PC-3 (cell line): ENCODE data around the gene PPIL1. TPM values are rescaled to one million over a fixed set of nuclear protein-coding genes. Genes with fewer than 3 reads are reported as not detected.

Experiments
- ATAC-seq: fragments of 200-7000 bp; cut with Tn5 transposase; 2 replicates; pipeline ENCODE4 v1.9.1; 2020; ENCODE audit warnings: mild to moderate bottlenecking, moderate library complexity
- BruUV-seq: library from RNA; stranded (reverse); fragments of 400-500 nt; replicated peaks from 2 replicates; lab custom pipeline; 2021; lab: Mats Ljungman, UMichigan
- CTCF ChIA-PET: fragments of 300-600 bp; sonication (Branson Sonifier 250); formaldehyde crosslinking; loops from one replicate; lab custom pipeline; 2022; ENCODE audit warnings: antibody characterized with exemption; lab: Charles Lee
- POLR2A ChIA-PET: fragments of 300-600 bp; sonication (Branson Sonifier 250); formaldehyde crosslinking; loops from one replicate; lab custom pipeline; 2022; ENCODE audit warnings: antibody characterized with exemption; ENCODE audit not compliant: unreplicated experiment; lab: Charles Lee
- DNase-seq: peaks from one replicate; pipeline ENCODE4 v3.0.0-alpha.2; 2015
- H2AFZ ChIP-seq: fragments of 300-600 bp; sonication (generic); 2 replicates; pipeline ENCODE4 v1.6.0; 2016; ENCODE audit warnings: antibody characterized with exemption, low read length
- H3F3A ChIP-seq: fragments of 300-600 bp; sonication (generic); one replicate; pipeline ENCODE4 v1.6.0; 2017; ENCODE audit warnings: antibody characterized with exemption, low read length, control low read depth, mild to moderate bottlenecking; ENCODE audit not compliant: unreplicated experiment
- H3K27ac ChIP-seq: fragments of 300-600 bp; sonication (generic); 2 replicates; pipeline ENCODE4 v1.5.1; 2016; ENCODE audit warnings: mild to moderate bottlenecking, low read length
- H3K27me3 ChIP-seq: fragments of 300-600 bp; sonication (generic); 2 replicates; pipeline ENCODE4 v1.6.1; 2016; ENCODE audit warnings: low read length, mixed read lengths
- H3K36me3 ChIP-seq: fragments of 300-600 bp; sonication (generic); 2 replicates; pipeline ENCODE4 v1.6.1; 2016; ENCODE audit warnings: low read depth, mixed run types, low read length, mixed read lengths
- H3K4me1 ChIP-seq: fragments of 300-600 bp; sonication (generic); 2 replicates; pipeline ENCODE4 v1.5.1; 2016; ENCODE audit warnings: low read length; ENCODE audit not compliant: insufficient read depth
- H3K4me2 ChIP-seq: fragments of 300-600 bp; sonication (generic); 2 replicates; pipeline ENCODE4 v1.6.0; 2016; ENCODE audit warnings: low read length
- H3K4me3 ChIP-seq: fragments of 300-600 bp; sonication (generic); 2 replicates; pipeline ENCODE4 v1.5.1; 2016; ENCODE audit warnings: mild to moderate bottlenecking, low read length, mixed read lengths
- H3K79me2 ChIP-seq: fragments of 300-600 bp; sonication (generic); 2 replicates; pipeline ENCODE4 v1.6.1; 2017; ENCODE audit warnings: low read length, mixed read lengths
- H3K9ac ChIP-seq: fragments of 300-600 bp; sonication (generic); 2 replicates; pipeline ENCODE4 v1.6.0; 2016; ENCODE audit warnings: mild to moderate bottlenecking, low read length
- H3K9me2 ChIP-seq: fragments of 300-600 bp; sonication (generic); replicated peaks from 2 replicates; pipeline ENCODE4 v1.6.1; 2016; ENCODE audit warnings: mixed run types, low read length, mixed read lengths
- H3K9me3 ChIP-seq: fragments of 300-600 bp; sonication (generic); 2 replicates; pipeline ENCODE4 v1.6.1; 2016; ENCODE audit warnings: low read length, mixed read lengths
- H4K20me1 ChIP-seq: fragments of 300-600 bp; sonication (generic); 2 replicates; pipeline ENCODE4 v1.6.1; 2016; ENCODE audit warnings: low read length, mixed read lengths
- CTCF ChIP-seq: fragments of 300-600 bp; sonication (generic); conservative IDR thresholded peaks from 2 replicates; pipeline ENCODE4 v1.5.1; 2017; ENCODE audit warnings: antibody characterized with exemption, low read depth, mild to moderate bottlenecking, low read length
- EZH2 ChIP-seq: fragments of 300-600 bp; sonication (generic); IDR thresholded peaks from one replicate; pipeline ENCODE4 v1.6.1; 2017; ENCODE audit warnings: antibody characterized with exemption, mild to moderate bottlenecking, low read length; ENCODE audit not compliant: unreplicated experiment
- EZH2phosphoT487 ChIP-seq: fragments of 300-600 bp; sonication (generic); IDR thresholded peaks from 2 replicates; pipeline ENCODE4 v1.6.1; 2018; ENCODE audit warnings: mild to moderate bottlenecking, antibody characterized with exemption, low read length, borderline replicate concordance
- intact Hi-C: fragments of 100-400 bp; cut with micrococcal nuclease; formaldehyde crosslinking; loops from 2 replicates; pipeline ENCODE4 v1.9.0; 2023
- total RNA-seq: library from RNA; depleted of rRNA; stranded (reverse); fragments of >200 nt; gene quantifications from 2 replicates; pipeline ENCODE4 v1.2.3, GENCODE V29; 2014

Gene PPIL1
- total RNA-seq, 1 experiment from 2014 or later, result 39.9 TPM

DNA sequence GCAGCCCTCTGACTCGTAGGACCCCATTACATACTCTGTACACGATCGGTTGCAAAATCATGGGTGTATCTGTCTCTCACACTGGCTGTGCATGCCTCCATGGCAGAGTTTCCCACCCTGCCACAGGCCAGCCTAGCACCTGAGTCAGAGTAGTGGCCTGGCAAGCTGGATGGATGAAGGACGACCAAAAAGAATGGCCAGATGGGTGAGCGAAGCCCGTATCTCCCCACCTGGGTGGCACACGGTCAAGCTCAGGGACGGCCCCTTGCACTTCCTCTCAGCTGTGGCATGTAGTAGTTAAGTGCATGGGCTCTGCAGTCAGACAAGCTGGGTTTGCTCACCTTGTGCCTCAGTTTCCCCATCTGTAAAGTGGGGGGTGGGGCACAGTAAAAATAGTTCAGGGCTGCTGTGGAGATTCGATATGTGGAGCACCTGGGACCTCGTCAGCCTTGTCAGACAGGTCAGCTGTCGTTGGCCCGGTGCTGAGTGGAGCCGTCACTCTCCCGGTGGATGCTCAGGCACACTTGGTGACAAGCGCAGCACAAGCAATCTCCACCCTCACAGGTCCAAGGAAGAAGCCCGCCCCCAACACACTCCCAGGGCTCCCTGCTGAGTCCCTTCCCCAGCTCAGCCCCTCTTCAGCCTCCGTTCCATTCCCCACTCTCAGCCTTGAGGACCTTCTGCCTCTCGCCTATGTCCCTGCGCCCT lies 47.9 kb downstream of the PPIL1 start:
- Histone ChIP-seq H3K9ac (no peak overlapping the region), H3K27ac (no peak overlapping the region), H3K4me2 (no peak overlapping the region), H3K36me3 (no peaks in the 10 kb centered on the region), H3K4me1 (peaks cover 11% of the 10 kb centered on the region), H3K9me2 (no peaks in the 10 kb centered on the region), H2AFZ (no peak overlapping the region), H3F3A (no peaks in the 10 kb centered on the region), H3K4me3 (no peak overlapping the region), H4K20me1 (no peaks in the 10 kb centered on the region), H3K79me2 (no peaks in the 10 kb centered on the region), H3K27me3 (no peaks in the 10 kb centered on the region), H3K9me3 (no peaks in the 10 kb centered on the region)
- TF ChIP-seq CTCF, result no peak
- no peak for TF ChIP-seq EZH2
- TF ChIP-seq EZH2phosphoT487, result no peak
- intact Hi-C loops, result no loop called here
- no peak for ATAC-seq
- no peak for DNase-seq
- ChIA-PET CTCF (no interaction called here), POLR2A (interaction anchor here (0.5 kb wide), 1 partner anchor 32 kb away, joined by 4 read pairs; no protein-coding TSS in a partner anchor)
- no TSS peak for BruUV-seq

- intact Hi-C loops, result no loop called here
- Histone ChIP-seq H2AFZ (no peak overlapping the region), H3K79me2 (no peaks in the 10 kb centered on the region), H3K36me3 (no peaks in the 10 kb centered on the region), H3K4me1 (peaks cover 12% of the 10 kb centered on the region), H4K20me1 (no peaks in the 10 kb centered on the region), H3K4me2 (no peak overlapping the region), H3K27ac (no peak overlapping the region), H3K9ac (no peak overlapping the region), H3K9me3 (no peaks in the 10 kb centered on the region), H3K9me2 (no peaks in the 10 kb centered on the region), H3K4me3 (no peak overlapping the region), H3F3A (no peaks in the 10 kb centered on the region), H3K27me3 (no peaks in the 10 kb centered on the region)
- ATAC-seq, result no peak
- no peak for TF ChIP-seq EZH2
- no peak for TF ChIP-seq CTCF
- TF ChIP-seq EZH2phosphoT487, result no peak
- ChIA-PET POLR2A (interaction anchor here (0.5 kb wide), 1 partner anchor 31 kb away, joined by 4 read pairs; no protein-coding TSS in a partner anchor), CTCF (no interaction called here)
- no peak for DNase-seq
- BruUV-seq, result no TSS peak
Observed at GRCh38 chr6:36825994-36826393, 48.6 kb downstream of the PPIL1 start.

GRCh38 chr6:36825452-36825851 lies 49.2 kb downstream of the PPIL1 start:
- ChIA-PET POLR2A (no interaction called here), CTCF (no interaction called here)
- H3K36me3 ChIP-seq, result no peaks in the 10 kb centered on the region
- DNase-seq (no peak), ATAC-seq (no peak)
- H2AFZ ChIP-seq, result no peak overlapping the region
- intact Hi-C loops, result no loop called here
- no peaks in the 10 kb centered on the region for H4K20me1 ChIP-seq
- TF ChIP-seq EZH2, result no peak
- no peak for TF ChIP-seq CTCF
- TF ChIP-seq EZH2phosphoT487, result no peak
- no peak overlapping the region for H3K4me3 ChIP-seq
- no TSS peak for BruUV-seq
- no peaks in the 10 kb centered on the region for H3K9me3 ChIP-seq
- H3K27ac ChIP-seq, result no peak overlapping the region
- H3K9me2 ChIP-seq, result no peaks in the 10 kb centered on the region
- H3K9ac ChIP-seq, result no peak overlapping the region
- no peaks in the 10 kb centered on the region for H3K79me2 ChIP-seq
- peaks cover 14% of the 10 kb centered on the region for H3K4me1 ChIP-seq
- no peaks in the 10 kb centered on the region for H3K27me3 ChIP-seq
- H3K4me2 ChIP-seq, result no peak overlapping the region
- no peaks in the 10 kb centered on the region for H3F3A ChIP-seq
